Measurements from ENCODE around the gene GPSM1. TPM values are rescaled to one million over a fixed set of nuclear protein-coding genes. Genes with fewer than 3 reads are reported as not detected.

GPSM1 gene
- total RNA-seq, 1 donor from 2014 or later: 6.2 TPM

- Histone ChIP-seq H4K20me1 (ENCODE audit: low read depth) (no peaks in the 10 kb centered on the region), H3F3A (ENCODE audit: low read depth) (no peaks in the 10 kb centered on the region), H3K79me2 (ENCODE audit: low read depth) (no peaks in the 10 kb centered on the region), H3K36me3 (no peaks in the 10 kb centered on the region), H3K4me1 (no peaks in the 10 kb centered on the region), H3K9me3 (ENCODE audit: low read depth) (no peaks in the 10 kb centered on the region), H3K4me2 (no peak within 1 kb of the TSS), H3K27ac (no peak within 1 kb of the TSS), H3K4me3 (no peak within 1 kb of the TSS), H2AFZ (replicated peaks) (no peak within 1 kb of the TSS), H3K27me3 (no peaks in the 10 kb centered on the region), H3K9ac (no peak within 1 kb of the TSS)
- H3K27ac Mint-ChIP-seq: peak within 1 kb of the TSS; percentile 87
- no peaks in the 10 kb centered on the region for H3K9me3 Mint-ChIP-seq
- H3K27me3 Mint-ChIP-seq (ENCODE audit: insufficient read depth, low read depth): no peaks in the 10 kb centered on the region
- H3K4me3 Mint-ChIP-seq: no peak within 1 kb of the TSS
- peaks cover 6% of the 10 kb centered on the region for H3K4me1 Mint-ChIP-seq
- DNase-seq (ENCODE audit: low spot score): no peak
- TF ChIP-seq, protein P1, sequence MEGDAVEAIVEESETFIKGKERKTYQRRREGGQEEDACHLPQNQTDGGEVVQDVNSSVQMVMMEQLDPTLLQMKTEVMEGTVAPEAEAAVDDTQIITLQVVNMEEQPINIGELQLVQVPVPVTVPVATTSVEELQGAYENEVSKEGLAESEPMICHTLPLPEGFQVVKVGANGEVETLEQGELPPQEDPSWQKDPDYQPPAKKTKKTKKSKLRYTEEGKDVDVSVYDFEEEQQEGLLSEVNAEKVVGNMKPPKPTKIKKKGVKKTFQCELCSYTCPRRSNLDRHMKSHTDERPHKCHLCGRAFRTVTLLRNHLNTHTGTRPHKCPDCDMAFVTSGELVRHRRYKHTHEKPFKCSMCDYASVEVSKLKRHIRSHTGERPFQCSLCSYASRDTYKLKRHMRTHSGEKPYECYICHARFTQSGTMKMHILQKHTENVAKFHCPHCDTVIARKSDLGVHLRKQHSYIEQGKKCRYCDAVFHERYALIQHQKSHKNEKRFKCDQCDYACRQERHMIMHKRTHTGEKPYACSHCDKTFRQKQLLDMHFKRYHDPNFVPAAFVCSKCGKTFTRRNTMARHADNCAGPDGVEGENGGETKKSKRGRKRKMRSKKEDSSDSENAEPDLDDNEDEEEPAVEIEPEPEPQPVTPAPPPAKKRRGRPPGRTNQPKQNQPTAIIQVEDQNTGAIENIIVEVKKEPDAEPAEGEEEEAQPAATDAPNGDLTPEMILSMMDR (IDR thresholded peaks at IDR 0.05): no peak
- TF ChIP-seq EZH2 (IDR thresholded peaks at IDR 0.05) (no peak), EZH2phosphoT487 (IDR thresholded peaks at IDR 0.05) (no peak)
- no peaks in the 10 kb centered on the region for H3K36me3 Mint-ChIP-seq
Observed at GRCh38 chr9:136373300-136374182, 46.2 kb downstream of the GPSM1 start, which contains the start of gene CARD9. TSS of gene CARD9 (minus strand) at chr9:136373669. CDS start at chr9:136372078, 1,591 bp downstream.

- no peak for DNase-seq (ENCODE audit: low spot score)
- Mint-ChIP-seq H3K27me3 (ENCODE audit: insufficient read depth, low read depth) (no peaks in the 10 kb centered on the region), H3K36me3 (no peaks in the 10 kb centered on the region), H3K4me3 (no peak overlapping the region), H3K27ac (no peak overlapping the region), H3K9me3 (no peaks in the 10 kb centered on the region), H3K4me1 (peaks cover 6% of the 10 kb centered on the region)
- Histone ChIP-seq H3K79me2 (ENCODE audit: low read depth) (no peaks in the 10 kb centered on the region), H3F3A (ENCODE audit: low read depth) (no peaks in the 10 kb centered on the region), H3K9ac (no peak overlapping the region), H3K36me3 (no peaks in the 10 kb centered on the region), H2AFZ (replicated peaks) (no peak overlapping the region), H4K20me1 (ENCODE audit: low read depth) (no peaks in the 10 kb centered on the region), H3K9me3 (ENCODE audit: low read depth) (no peaks in the 10 kb centered on the region), H3K4me1 (no peaks in the 10 kb centered on the region), H3K27ac (no peak overlapping the region), H3K4me3 (no peak overlapping the region), H3K4me2 (no peak overlapping the region), H3K27me3 (no peaks in the 10 kb centered on the region)
- TF ChIP-seq, protein P1 (IDR thresholded peaks at IDR 0.05): no peak
- TF ChIP-seq EZH2phosphoT487 (IDR thresholded peaks at IDR 0.05) (no peak), EZH2 (IDR thresholded peaks at IDR 0.05) (no peak)
Observed at GRCh38 chr9:136374183-136374575, 46.8 kb downstream of the GPSM1 start.

GRCh38 chr9:136375096-136375495, 47.8 kb downstream of the GPSM1 start:
- Histone ChIP-seq H3K79me2 (ENCODE audit: low read depth) (no peaks in the 10 kb centered on the region), H2AFZ (replicated peaks) (no peak overlapping the region), H3F3A (ENCODE audit: low read depth) (no peaks in the 10 kb centered on the region), H3K36me3 (no peaks in the 10 kb centered on the region), H3K9ac (no peak overlapping the region), H4K20me1 (ENCODE audit: low read depth) (no peaks in the 10 kb centered on the region), H3K27me3 (no peaks in the 10 kb centered on the region), H3K27ac (no peak overlapping the region), H3K4me2 (no peak overlapping the region), H3K9me3 (ENCODE audit: low read depth) (no peaks in the 10 kb centered on the region), H3K4me3 (no peak overlapping the region), H3K4me1 (no peaks in the 10 kb centered on the region)
- peaks cover 6% of the 10 kb centered on the region for H3K4me1 Mint-ChIP-seq
- H3K27ac Mint-ChIP-seq: no peak overlapping the region
- H3K9me3 Mint-ChIP-seq: no peaks in the 10 kb centered on the region
- H3K27me3 Mint-ChIP-seq (ENCODE audit: insufficient read depth, low read depth): peaks cover 2% of the 10 kb centered on the region
- H3K36me3 Mint-ChIP-seq: no peaks in the 10 kb centered on the region
- no peak for DNase-seq (ENCODE audit: low spot score)
- no peak overlapping the region for H3K4me3 Mint-ChIP-seq
- TF ChIP-seq EZH2 (IDR thresholded peaks at IDR 0.05): no peak
- TF ChIP-seq EZH2phosphoT487 (IDR thresholded peaks at IDR 0.05): no peak

- Histone ChIP-seq H3F3A (ENCODE audit: low read depth) (no peaks in the 10 kb centered on the region), H3K4me3 (no peak overlapping the region), H3K9me3 (ENCODE audit: low read depth) (no peaks in the 10 kb centered on the region), H3K4me1 (no peaks in the 10 kb centered on the region), H3K9ac (no peak overlapping the region), H2AFZ (replicated peaks) (no peak overlapping the region), H3K36me3 (no peaks in the 10 kb centered on the region), H3K4me2 (no peak overlapping the region), H3K27me3 (no peaks in the 10 kb centered on the region), H4K20me1 (ENCODE audit: low read depth) (no peaks in the 10 kb centered on the region), H3K27ac (no peak overlapping the region), H3K79me2 (ENCODE audit: low read depth) (no peaks in the 10 kb centered on the region)
- H3K36me3 Mint-ChIP-seq: no peaks in the 10 kb centered on the region
- H3K27me3 Mint-ChIP-seq (ENCODE audit: insufficient read depth, low read depth): peaks cover 2% of the 10 kb centered on the region
- H3K4me1 Mint-ChIP-seq: peaks cover 6% of the 10 kb centered on the region
- H3K4me3 Mint-ChIP-seq: no peak overlapping the region
- no peak for DNase-seq (ENCODE audit: low spot score)
- TF ChIP-seq EZH2phosphoT487 (IDR thresholded peaks at IDR 0.05): no peak
- TF ChIP-seq, protein P1 (IDR thresholded peaks at IDR 0.05): no peak
- TF ChIP-seq EZH2 (IDR thresholded peaks at IDR 0.05): no peak
- H3K9me3 Mint-ChIP-seq: no peaks in the 10 kb centered on the region
- H3K27ac Mint-ChIP-seq: no peak overlapping the region
Observed at GRCh38 chr9:136376457-136376856, 49.1 kb downstream of the GPSM1 start.
